Stimulated activated CD4-positive, alpha-beta T cell treated with anti-CD3 and anti-CD28 coated beads, Interleukin-4, amount 100 ng/mL, for 1 hour (primary cell): ENCODE data around the gene CDA.

Experiments
- DNase-seq: peaks from one replicate; pipeline ENCODE4 v3.0.0-alpha.2; 2020

CDA gene

DNA sequence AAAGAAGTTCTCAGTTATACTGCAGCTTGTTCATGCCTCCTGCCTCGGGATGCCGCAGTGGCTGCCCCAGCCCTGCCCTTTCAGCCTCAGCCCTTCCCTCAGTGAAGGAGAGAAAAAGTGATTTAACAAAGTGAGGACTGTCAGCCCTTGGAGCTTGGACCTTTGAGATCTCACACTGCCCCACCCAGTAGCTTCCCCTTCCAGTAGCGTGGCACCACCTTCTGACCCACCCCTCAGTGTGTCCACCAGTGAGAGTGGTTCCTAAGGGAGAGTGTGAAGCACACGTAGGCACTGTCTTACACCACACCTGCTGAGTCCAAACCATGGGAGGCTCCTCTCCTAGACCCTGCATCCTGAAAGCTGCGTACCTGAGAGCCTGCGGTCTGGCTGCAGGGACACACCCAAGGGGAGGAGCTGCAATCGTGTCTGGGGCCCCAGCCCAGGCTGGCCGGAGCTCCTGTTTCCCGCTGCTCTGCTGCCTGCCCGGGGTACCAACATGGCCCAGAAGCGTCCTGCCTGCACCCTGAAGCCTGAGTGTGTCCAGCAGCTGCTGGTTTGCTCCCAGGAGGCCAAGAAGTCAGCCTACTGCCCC is at the start of gene CDA:
Gene CDA (plus strand): TSS at position 464 of the 592 bp plus-strand sequence. CDS start 33 bp downstream, at position 497.
- DNase-seq: no peak

- DNase-seq: no peak
Measured at GRCh38 chr1:20540281-20540680, 48.6 kb upstream of the CDA start.

DNA sequence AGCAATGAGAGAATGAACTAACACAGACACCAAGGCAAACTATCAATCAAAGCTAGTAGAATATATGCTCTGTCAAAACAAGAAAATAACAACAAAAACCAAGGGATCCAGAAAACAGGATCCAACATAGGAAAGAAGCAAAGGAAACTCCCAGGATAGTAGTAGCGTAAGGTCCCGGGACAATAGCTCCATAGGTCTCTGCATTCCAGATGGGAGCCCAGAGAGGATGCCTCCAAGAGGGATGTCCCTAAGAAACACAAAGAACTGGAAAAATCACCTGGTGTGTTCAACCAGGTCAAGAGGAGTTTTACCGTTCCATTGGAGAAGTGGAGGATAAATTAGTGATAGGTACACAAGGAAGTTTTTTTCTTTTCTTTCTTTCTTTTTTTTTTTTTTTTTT is 42.3 kb upstream of the CDA start:
- DNase-seq: no peak

- DNase-seq: no peak
Measured at GRCh38 chr1:20551161-20551560, 37.7 kb upstream of the CDA start.

GRCh38 chr1:20551945-20552727 is 36.8 kb upstream of the CDA start, which contains the start of gene FAM43B:
FAM43B (plus strand) TSS chr1:20552573; CDS start chr1:20552974, 401 bp downstream.
- peak; percentile 5 for DNase-seq

DNA sequence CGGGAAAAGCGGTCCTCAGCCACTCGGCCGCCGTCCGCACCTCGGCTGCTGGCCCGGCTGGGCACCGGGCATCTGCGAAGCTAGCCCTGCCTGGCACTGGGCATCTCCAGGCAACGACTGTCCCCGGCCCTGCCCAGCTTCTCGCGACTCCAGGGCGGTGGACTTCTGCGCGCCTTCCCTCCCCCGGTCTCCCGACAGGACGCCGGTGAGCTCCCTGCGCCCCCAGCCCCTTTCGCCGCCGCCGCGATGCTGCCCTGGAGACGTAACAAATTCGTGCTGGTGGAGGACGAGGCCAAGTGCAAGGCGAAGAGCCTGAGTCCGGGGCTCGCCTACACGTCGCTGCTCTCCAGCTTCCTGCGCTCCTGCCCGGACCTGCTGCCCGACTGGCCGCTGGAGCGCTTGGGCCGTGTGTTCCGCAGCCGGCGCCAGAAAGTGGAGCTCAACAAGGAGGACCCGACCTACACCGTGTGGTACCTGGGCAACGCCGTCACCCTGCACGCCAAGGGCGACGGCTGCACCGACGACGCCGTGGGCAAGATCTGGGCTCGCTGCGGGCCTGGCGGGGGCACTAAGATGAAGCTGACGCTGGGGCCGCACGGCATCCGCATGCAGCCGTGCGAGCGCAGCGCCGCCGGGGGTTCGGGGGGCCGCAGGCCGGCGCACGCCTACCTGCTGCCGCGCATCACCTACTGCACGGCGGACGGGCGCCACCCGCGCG is 36.0 kb upstream of the CDA start:
- DNase-seq: no peak

- no peak for DNase-seq
Measured at GRCh38 chr1:20555025-20555757, 33.7 kb upstream of the CDA start.

- DNase-seq: no peak
Measured at GRCh38 chr1:20555758-20556120, 33.2 kb upstream of the CDA start.

DNA sequence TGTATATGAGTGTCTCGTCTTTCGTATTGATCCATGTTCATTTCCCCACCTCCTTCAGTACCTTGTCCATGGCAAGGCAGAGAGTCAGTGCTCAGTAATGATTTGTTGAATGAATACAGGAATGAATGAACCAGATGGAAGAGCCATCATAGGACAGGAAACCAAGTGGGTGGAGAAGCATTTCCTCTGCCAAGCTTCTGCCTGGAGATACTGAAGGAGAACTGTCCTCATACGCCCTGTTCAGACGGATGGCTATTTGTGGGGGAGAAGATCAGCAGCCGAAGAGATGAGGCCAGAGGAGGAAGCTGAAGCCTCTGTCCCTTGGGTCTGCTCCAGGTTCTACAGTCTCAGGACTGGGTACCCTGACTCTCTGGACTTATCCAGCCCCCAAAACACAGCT is 30.7 kb upstream of the CDA start:
- DNase-seq: no peak

GRCh38 chr1:20560966-20561365 is 27.9 kb upstream of the CDA start:
- DNase-seq: no peak

DNA sequence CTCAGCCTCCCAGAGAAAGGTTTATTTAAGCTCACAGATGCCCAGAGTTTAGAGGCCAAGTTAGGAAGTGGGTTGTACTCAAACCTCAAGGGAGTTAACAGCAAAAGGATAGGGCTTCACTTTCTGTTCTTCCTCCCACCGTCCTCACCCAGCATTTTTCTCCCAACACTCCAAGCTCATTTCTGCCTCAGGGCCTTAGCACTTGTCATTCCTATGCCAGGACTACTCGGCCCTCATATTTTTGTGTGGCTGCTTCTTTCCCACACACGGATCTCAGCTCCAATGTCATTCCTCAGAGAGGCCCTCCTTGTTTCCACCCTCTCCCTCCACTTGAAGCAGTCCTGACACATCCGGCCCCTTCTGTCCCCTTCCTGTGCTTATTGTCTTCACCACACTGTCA is 23.7 kb upstream of the CDA start:
- DNase-seq: no peak

DNA sequence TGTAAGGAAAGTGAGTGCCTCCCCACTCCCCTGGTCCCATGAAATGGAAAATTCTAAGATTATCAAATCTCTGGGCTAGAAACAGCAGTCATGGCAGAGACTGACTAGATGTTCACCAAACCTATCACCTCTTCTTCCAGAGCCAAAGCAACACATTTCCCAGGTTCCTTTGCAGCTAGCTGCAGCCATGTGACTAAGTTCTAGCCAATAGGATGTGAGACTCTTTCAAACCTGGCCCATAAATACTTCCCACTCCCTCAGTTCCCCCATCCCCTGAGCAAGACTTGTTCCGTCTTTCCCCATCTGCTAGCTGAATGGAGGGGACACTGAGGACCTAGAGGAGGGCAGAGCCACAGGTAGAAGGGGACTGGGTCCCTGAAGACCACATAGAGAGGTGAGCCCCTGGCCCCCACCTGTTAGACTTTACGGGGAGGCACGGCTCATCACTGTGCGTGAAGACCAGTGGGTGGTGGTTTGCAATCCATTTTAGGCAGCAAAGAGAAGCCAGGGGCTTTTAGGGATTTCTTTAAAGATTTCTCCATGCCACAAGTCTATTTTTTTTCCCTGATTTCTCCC is 19.3 kb upstream of the CDA start:
- DNase-seq: no peak

- no peak for DNase-seq
Measured at GRCh38 chr1:20571427-20571826, 17.5 kb upstream of the CDA start.

- no peak for DNase-seq
Measured at GRCh38 chr1:20573987-20574386, 14.9 kb upstream of the CDA start.

GRCh38 chr1:20574686-20575540 is 14.0 kb upstream of the CDA start:
- peak; percentile 64 for DNase-seq

DNA sequence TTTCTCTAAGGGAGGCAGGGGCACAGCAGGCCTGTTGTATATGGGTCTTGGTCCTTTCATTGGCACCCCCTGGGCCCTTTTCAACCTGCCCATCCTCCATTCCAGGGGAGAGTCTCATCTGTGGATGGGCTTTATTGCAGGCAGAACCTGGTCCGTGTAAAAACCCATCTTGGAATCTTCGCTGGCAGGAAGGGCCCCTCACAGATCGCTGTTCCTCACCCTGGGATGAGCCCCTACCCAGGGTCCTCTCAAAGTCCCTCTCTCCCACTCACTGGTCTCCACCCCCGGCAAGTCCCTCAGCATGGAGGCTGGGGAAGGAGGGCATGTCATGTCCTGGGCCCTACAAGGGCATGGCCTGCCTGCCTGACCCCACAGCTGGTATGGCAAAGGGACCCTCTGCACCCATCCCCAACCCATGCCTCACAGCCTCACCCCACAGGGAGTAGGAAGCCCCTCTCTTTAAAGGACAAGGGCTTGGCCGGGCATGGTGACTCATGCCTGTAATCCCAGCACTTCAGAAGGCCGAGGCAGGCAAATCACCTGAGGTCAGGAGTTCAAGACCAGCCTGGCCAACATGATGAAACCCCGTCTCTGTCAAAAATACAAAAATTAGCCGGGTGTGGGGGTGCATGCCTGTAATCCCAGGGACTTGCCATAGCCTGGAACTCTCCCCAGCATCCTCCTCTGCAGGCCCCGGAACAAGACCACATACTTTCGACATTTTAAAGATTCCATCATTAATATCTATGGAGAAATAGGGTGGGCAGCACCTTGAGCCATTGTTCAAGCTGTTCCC is 13.2 kb upstream of the CDA start:
- DNase-seq: no peak

- DNase-seq: no peak
Measured at GRCh38 chr1:20578062-20578461, 10.8 kb upstream of the CDA start.

- no peak for DNase-seq
Measured at GRCh38 chr1:20578721-20579395, 10.0 kb upstream of the CDA start.

DNA sequence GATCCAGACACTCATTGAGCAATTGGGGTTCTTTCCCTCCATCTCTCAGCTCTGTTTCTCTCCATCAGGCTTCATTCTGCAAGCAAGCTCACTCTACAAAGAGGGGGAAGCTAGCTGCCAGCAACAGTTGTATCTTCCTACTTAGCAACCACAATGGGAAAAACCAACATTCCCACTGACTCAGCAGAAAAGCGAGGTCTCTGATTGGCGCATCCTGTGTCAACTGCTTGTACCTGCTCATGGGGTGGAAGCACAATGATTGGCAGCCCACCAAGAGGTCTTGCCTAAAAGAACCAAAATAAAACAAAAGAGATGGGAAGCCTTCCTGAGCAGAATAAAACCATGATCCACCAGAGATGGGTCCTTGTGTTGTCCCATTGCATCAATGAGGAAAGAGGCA is 4.0 kb upstream of the CDA start:
- DNase-seq: no peak

DNA sequence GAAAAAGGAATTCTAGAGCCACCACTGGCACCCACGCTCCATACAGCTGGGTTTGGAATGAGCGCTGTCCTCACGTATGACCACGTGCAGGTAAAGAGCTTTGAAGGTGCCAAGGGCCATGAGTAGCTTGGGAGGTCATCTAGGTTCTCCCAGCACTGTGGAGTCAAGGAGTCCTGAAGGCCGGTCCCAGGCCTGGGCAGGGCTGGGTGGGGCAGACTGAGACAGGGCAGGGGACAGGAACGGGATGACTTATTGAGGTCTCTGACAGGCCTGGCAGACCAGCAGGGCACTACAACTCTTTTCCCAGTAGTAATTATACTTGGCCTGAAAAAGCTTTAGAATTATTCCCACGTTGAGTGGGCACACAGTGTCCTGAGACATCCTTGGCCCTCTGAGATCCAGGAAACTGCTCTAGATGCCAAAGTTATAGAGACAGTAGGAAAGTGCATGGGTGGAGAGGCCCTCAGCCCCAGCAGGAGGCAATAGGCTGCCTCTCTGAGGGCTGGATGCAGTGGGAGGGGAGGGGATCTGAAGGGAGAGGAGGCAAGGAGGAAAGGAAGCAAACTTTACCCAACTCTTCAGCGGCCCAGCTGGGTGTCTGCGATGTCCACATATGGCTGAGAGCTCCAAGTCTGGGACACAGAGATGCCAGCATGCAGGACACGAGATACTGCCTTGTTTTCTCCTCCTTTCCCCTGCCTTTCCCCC is 1.8 kb upstream of the CDA start:
- DNase-seq: no peak
